ENCODE results near the gene INO80C. TPM values are rescaled to one million over a fixed set of nuclear protein-coding genes. Genes with fewer than 3 reads are reported as not detected.

INO80C gene
- total RNA-seq, 1 donor from 2014 or later, result 33.8 TPM

DNA sequence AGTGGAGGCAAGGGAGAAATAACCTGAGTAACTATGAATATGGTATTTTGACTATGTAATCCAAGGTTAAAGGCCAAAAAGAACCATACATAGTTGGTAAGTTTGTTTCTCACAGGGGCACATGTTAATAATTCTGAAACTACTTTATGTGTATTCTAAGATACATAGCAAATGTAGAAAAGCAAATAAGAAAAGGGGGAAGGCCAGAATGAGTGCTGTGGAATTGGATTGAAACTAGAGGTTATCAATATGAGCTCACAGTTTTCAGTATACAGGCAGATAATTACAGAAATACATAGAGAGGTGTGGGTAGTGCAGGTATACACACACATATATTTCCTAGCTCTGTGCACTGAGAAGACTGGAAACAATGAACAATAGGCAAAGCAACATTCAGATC is 13.7 kb downstream of the INO80C start:
- Mint-ChIP-seq H3K27ac (ENCODE audit: unreplicated experiment) (no peak overlapping the region), H3K27me3 (ENCODE audit: low read depth) (no peaks in the 10 kb centered on the region), H3K4me3 (no peak overlapping the region), H3K36me3 (ENCODE audit: low read depth) (peaks cover 8% of the 10 kb centered on the region), H3K9me3 (no peaks in the 10 kb centered on the region), H3K4me1 (peaks cover 13% of the 10 kb centered on the region)
- TF ChIP-seq, protein P1, sequence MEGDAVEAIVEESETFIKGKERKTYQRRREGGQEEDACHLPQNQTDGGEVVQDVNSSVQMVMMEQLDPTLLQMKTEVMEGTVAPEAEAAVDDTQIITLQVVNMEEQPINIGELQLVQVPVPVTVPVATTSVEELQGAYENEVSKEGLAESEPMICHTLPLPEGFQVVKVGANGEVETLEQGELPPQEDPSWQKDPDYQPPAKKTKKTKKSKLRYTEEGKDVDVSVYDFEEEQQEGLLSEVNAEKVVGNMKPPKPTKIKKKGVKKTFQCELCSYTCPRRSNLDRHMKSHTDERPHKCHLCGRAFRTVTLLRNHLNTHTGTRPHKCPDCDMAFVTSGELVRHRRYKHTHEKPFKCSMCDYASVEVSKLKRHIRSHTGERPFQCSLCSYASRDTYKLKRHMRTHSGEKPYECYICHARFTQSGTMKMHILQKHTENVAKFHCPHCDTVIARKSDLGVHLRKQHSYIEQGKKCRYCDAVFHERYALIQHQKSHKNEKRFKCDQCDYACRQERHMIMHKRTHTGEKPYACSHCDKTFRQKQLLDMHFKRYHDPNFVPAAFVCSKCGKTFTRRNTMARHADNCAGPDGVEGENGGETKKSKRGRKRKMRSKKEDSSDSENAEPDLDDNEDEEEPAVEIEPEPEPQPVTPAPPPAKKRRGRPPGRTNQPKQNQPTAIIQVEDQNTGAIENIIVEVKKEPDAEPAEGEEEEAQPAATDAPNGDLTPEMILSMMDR (conservative IDR thresholded peaks at IDR 0.05), result no peak
- no peak for DNase-seq (ENCODE audit: low read depth, low spot score)

DNA sequence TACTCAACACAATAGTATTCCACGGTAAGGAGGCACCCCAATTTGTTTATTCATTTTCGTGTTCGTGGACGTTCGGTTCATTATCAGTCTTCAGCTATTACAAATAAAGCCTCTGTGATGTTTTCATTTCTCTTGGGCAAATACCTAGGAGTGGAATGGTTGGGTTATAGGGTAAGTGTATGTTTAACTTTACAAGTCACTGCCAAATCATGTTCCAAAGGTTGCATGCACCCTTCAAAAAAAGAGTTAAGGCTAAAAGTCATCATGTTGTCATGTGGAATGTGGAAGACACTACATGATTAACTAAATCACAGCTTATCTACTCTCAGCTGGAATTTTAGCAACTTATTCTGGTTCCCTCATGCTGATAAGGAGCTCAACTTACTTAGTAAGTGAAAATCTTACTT is 15.8 kb downstream of the INO80C start:
- TF ChIP-seq, protein P1 (conservative IDR thresholded peaks at IDR 0.05), result no peak
- Mint-ChIP-seq H3K27ac (ENCODE audit: unreplicated experiment) (no peak overlapping the region), H3K4me3 (no peak overlapping the region), H3K9me3 (no peaks in the 10 kb centered on the region), H3K4me1 (peaks cover 11% of the 10 kb centered on the region), H3K36me3 (ENCODE audit: low read depth) (peaks cover 2% of the 10 kb centered on the region), H3K27me3 (ENCODE audit: low read depth) (no peaks in the 10 kb centered on the region)
- DNase-seq (ENCODE audit: low read depth, low spot score), result no peak

DNA sequence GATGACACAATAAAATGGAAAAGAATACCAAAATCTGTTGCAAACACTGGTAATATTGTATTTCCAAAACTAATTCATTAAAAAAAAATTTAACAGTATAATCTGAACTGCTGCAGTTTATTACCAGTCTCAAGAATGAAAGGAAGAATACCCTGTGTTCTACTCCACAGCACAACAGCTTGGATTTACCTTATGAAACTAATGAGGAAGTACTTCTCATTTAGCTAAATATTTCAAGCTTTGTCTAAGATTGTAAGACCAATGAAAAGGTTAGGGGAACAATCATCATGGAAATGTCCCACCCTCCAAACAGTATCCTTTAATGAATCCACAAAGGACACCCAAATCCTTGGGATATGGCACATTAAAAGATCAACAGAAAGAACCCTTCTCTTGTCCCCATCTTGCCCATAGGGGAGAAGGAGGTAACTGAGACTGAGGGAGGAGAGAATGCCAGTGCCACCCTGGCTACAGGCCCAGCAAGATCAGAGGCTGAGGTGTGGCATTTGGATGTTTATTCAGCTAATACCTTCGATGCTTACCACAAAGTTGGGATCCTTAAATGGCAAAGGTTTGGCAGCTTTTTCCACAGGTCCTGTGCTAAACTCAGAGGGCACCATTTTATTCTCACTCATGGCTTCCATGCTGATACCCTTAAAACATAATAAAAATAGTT is 17.7 kb downstream of the INO80C start:
- Mint-ChIP-seq H3K9me3 (peaks cover under 1% of the 10 kb centered on the region), H3K4me3 (no peak overlapping the region), H3K36me3 (ENCODE audit: low read depth) (peaks cover 3% of the 10 kb centered on the region)

DNA sequence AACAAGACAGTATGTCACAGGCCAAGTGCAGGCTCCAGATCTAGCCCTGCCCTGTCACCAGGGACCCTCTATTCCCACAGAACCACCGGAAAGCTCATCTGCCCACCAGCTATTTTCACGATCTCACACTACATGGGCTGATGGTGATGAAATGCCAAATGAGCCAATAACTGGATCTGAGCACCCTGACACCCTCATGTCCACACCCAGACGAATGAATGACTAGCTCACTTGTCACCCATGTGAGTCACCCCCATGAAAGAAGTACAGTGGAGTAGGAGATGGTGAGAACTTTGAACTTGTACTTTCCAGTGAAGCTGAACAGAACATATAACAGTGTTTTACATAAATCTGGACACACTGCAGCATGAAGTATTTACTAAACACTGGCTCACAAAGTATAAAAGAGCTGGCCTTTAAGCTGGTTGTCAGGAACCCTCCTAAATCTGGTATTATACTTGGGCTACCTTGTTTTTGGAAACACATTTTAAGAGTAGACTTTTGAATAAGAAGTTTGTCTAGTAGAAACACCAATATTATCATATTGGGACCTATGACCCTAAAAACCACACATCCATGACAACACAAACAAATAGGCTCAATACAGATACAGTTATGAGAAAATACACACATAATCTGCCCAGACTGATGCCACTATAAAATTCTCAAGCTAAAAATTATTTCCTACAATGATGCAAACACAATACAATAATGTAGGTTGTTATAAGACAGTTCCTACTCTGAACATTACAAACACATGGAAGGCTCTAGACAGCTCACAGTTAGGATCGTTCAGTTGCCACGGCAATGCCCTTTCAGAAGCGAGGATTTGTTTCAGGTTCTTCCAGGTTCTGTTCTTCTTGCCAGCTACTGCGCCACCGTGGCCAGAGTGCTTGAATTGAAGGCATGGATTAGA is 19.0 kb downstream of the INO80C start:
- Mint-ChIP-seq H3K9me3 (peaks cover 3% of the 10 kb centered on the region), H3K36me3 (ENCODE audit: low read depth) (peaks cover 9% of the 10 kb centered on the region), H3K27ac (ENCODE audit: unreplicated experiment) (peak overlapping the region; percentile 35), H3K27me3 (ENCODE audit: low read depth) (no peaks in the 10 kb centered on the region), H3K4me3 (no peak overlapping the region), H3K4me1 (peaks cover 11% of the 10 kb centered on the region)
- TF ChIP-seq, protein P1 (conservative IDR thresholded peaks at IDR 0.05), result no peak
- no peak for DNase-seq (ENCODE audit: low read depth, low spot score)

More for the DNA sequence above, 17.7 kb downstream of the INO80C start:
- no peak for DNase-seq (ENCODE audit: low read depth, low spot score)
- Mint-ChIP-seq H3K27me3 (ENCODE audit: low read depth) (no peaks in the 10 kb centered on the region), H3K27ac (ENCODE audit: unreplicated experiment) (peak overlapping the region; percentile 65), H3K4me1 (peaks cover 11% of the 10 kb centered on the region)
- TF ChIP-seq, protein P1 (conservative IDR thresholded peaks at IDR 0.05), result no peak

DNA sequence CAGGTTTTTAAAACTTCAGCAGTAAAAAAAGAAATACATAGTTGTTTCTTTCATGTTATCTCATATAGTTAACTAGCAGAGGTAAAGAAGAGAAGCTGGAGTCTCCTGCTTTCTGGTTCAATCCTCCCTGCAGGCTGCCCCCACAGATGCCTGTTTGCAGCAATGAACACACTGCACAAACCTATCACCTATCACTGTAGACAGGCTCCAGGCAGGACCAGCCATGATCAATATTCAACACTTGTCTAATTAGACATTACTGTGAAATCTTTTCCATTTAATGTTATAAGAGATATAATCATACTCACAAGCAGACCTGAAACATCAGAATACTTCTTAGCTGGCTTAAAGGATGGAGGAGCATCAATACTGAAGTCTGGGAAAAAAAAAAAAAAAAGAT is 19.8 kb downstream of the INO80C start:
- TF ChIP-seq, protein P1 (conservative IDR thresholded peaks at IDR 0.05), result no peak
- Mint-ChIP-seq H3K9me3 (peaks cover 3% of the 10 kb centered on the region), H3K27me3 (ENCODE audit: low read depth) (no peaks in the 10 kb centered on the region), H3K27ac (ENCODE audit: unreplicated experiment) (no peak overlapping the region), H3K4me3 (no peak overlapping the region), H3K4me1 (peaks cover 11% of the 10 kb centered on the region), H3K36me3 (ENCODE audit: low read depth) (peaks cover 12% of the 10 kb centered on the region)
- no peak for DNase-seq (ENCODE audit: low read depth, low spot score)

All from neural crest cell (in vitro differentiated cells).